Head of caudate nucleus (tissue), 42 donors: ENCODE measurements around the gene KIAA0513.
"Not testable (repeated sequence)": the region's sequence is repeated elsewhere in the genome, so short reads cannot be mapped to it uniquely, and the experiment has no call there.

ENCODE experiments used
- DNase-seq, 42 donors: peaks; one replicate each; pipeline versions ENCODE4 v3.0.0 to v3.0.0-alpha.2; 2020 to 2021; ENCODE audit warnings: mixed read lengths in 7 of 42
- intact Hi-C: fragments of 100-400 bp; cut with DNase I; formaldehyde crosslinking; loops from one replicate; pipeline ENCODE4 v1.15.0; 2022

KIAA0513 gene

GRCh38 chr16:85025781-85026653, 1.6 kb upstream of the KIAA0513 start:
- no peak for DNase-seq
- intact Hi-C loops = no loop called here

- intact Hi-C loops = no loop called here
- DNase-seq = no peak
These were observed 892 bp upstream of the KIAA0513 start for GRCh38 chr16:85026703-85027102.

GRCh38 chr16:85027958-85028684, 526 bp downstream of the KIAA0513 start:
- DNase-seq = peak in 13 of 42 donors; percentile 12 to 55 (median 37)
- intact Hi-C loops = no loop called here

- peak; percentile 23 to 87 (median 58) for DNase-seq
- intact Hi-C loops = no loop called here
These were observed 1.3 kb downstream of the KIAA0513 start for GRCh38 chr16:85028685-85029407.

GRCh38 chr16:85029408-85029784, 1.8 kb downstream of the KIAA0513 start:
- DNase-seq = peak in 23 of 42 donors; percentile 14 to 80 (median 42)
- intact Hi-C loops = no loop called here

GRCh38 chr16:85029981-85030401, 2.4 kb downstream of the KIAA0513 start:
- no peak for DNase-seq
- intact Hi-C loops = no loop called here

GRCh38 chr16:85031451-85031850, 3.9 kb downstream of the KIAA0513 start:
- intact Hi-C loops = no loop called here
- no peak for DNase-seq

GRCh38 chr16:85032187-85032586, 4.6 kb downstream of the KIAA0513 start:
- intact Hi-C loops, DNase-seq: not testable (repeated sequence)

GRCh38 chr16:85033171-85033570, 5.6 kb downstream of the KIAA0513 start:
- intact Hi-C loops = no loop called here
- no peak for DNase-seq

GRCh38 chr16:85034591-85035433, 7.2 kb downstream of the KIAA0513 start:
- intact Hi-C loops = no loop called here

GRCh38 chr16:85036236-85037049, 8.8 kb downstream of the KIAA0513 start:
- intact Hi-C loops = no loop called here

More at GRCh38 chr16:85034591-85035433, 7.2 kb downstream of the KIAA0513 start:
- no peak for DNase-seq

GRCh38 chr16:85037050-85037410, 9.4 kb downstream of the KIAA0513 start:
- peak in 1 of 42 donors; percentile 50 for DNase-seq
- intact Hi-C loops = no loop called here

More at GRCh38 chr16:85036236-85037049, 8.8 kb downstream of the KIAA0513 start:
- no peak for DNase-seq

GRCh38 chr16:85037721-85038120, 10.1 kb downstream of the KIAA0513 start:
- DNase-seq = no peak
- intact Hi-C loops = no loop called here

GRCh38 chr16:85040685-85041084, 13.1 kb downstream of the KIAA0513 start:
- intact Hi-C loops = no loop called here
- DNase-seq = no peak

GRCh38 chr16:85041219-85042166, 13.9 kb downstream of the KIAA0513 start:
- DNase-seq = no peak
- intact Hi-C loops = no loop called here

- DNase-seq = no peak
- intact Hi-C loops = no loop called here
These were observed 14.6 kb downstream of the KIAA0513 start for GRCh38 chr16:85042167-85042526.

GRCh38 chr16:85042606-85043005, 15.0 kb downstream of the KIAA0513 start:
- intact Hi-C loops = no loop called here
- DNase-seq = peak in 2 of 42 donors; percentile 26 to 58
